ENCODE measurements around the gene LCN6.
"Not testable (repeated sequence)": the region's sequence is repeated elsewhere in the genome, so short reads cannot be mapped to it uniquely, and the experiment has no call there.

The LCN6 gene

DNA sequence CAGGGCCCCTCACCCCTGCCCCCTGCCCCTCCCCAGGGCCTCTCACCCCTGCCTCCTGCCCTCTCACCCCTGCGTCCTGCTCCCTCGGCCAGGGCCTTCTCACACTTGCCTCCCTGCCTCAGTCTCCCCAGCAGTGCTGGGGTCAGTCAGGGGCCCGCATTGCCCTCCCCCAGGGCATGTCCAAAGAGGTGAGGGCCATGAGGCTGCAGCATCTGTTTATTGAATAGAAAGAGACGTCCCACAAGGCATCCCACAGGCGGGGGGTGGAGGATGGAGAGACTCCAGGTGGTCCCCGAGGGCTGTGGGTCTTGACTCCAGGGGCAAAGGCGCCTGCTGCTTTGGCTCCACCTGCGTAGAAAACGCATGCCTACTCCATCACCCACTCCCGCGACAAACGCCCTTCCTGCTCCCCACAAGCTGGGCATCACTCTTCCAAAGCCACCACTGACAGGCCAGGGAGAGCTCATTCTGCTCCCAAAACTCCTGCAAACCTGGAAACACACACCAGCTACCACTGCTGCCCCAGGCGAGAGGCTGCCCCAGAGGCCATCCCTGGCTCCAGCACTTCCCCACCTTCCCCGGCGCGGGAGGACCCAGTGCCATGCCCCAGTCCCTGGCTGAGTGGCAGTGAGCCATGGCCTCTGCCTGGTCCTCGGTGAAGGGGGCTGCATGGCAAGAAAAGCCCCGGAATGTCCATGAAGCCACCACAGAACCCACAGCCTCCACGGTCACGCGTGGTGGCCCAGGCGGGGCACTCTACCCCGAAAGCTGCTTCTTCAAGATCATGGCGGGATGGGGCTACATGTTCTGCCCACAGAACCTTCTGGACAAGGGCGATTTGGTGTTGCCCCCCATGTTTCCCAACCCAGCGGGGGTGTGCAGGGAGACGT, 11.4 kb upstream of the LCN6 start:
- no peak for DNase-seq

DNA sequence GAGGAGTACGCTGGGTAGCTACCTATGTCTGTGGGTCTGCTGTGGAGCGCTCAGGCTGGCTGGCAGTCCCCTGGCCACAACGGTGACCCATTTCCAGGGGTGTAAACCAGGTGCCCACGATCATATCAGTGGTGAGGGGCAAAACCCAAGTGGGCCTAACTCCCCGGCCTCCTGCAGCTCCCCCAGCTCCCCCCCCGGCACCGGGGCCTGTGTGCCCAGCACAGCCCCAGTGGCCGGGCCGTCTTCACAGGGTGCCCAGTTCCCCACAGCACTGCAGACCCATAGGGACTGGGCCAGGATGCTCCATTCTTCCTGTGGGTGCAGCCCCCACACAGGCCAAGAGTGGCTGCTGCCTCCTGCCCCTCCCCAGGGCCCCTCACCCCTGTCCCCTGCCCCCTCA, 10.7 kb upstream of the LCN6 start:
- no peak for DNase-seq

DNA sequence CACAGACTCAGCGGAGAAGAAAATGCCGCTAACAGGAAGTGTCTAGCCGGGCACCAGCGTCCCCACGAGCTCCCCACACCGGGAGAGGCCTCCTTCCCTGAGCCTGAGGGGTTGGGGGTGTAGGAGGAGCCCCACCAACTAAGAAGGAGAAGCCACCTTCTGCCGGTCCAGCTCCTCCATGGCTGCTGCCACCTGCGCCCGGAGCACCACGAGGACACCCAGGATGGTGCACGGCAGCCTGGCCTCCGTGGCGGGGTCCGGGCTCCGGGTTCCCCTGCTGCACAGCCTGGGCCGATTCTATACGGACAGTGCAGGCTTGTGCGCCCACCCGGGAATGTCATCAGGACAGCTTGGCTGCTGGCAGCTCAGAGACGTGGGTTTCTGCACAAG, 9.4 kb upstream of the LCN6 start:
- DNase-seq, result no peak

DNA sequence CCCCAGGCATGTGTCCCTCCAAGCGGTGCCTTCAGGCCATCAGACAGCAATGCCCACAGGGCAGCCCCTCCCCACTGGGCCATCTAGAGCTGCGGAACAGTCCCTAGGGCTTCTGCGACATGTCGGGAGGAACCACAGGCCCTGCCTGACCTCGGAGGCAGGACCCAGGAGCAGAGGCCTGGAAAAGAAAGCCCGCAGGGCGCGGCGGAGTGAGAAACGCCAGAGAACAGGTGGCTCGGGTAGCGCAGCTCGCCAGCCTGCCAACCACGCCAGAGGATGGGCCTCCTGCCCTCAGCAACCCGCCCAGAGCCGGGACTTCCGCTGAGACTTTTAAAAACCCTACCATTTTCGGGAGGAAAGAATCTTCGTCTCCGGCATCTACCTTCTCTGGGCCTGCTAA, 9.0 kb upstream of the LCN6 start:
- no peak for DNase-seq

DNA sequence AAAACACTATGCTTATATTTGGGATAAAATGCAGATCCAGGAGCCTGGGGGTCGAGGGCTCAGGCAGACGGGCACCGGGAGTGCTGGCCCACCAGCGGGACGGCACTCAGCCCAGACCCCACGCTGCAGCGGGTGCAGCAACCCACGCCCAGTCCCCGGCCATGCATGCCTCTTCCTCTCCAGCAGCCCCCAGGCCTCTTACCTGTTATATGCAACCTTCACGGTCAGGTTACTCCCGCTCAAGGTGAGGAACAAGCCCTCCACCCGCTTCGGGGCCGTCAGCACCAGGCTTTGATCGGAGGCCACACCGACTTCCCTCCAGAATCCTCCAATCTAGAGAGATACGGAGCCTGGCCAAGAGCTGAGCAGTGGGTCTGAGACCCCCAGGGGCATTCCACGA, 8.5 kb upstream of the LCN6 start:
- DNase-seq, result no peak

DNA sequence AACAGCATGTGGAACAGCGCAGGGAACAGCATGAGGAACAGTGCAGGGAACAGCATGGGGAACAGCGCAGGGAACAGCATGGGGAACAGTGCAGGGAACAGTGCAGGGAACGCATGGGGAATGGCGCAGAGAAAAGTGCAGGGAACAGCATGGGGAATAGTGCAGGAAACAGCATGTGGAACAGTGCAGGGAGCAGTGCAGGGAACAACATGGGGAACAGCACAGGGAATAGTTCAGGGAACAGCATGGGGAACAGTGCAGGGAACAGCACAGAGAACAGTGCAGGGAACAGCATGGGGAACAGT, 7.8 kb upstream of the LCN6 start:
- no peak for DNase-seq

DNA sequence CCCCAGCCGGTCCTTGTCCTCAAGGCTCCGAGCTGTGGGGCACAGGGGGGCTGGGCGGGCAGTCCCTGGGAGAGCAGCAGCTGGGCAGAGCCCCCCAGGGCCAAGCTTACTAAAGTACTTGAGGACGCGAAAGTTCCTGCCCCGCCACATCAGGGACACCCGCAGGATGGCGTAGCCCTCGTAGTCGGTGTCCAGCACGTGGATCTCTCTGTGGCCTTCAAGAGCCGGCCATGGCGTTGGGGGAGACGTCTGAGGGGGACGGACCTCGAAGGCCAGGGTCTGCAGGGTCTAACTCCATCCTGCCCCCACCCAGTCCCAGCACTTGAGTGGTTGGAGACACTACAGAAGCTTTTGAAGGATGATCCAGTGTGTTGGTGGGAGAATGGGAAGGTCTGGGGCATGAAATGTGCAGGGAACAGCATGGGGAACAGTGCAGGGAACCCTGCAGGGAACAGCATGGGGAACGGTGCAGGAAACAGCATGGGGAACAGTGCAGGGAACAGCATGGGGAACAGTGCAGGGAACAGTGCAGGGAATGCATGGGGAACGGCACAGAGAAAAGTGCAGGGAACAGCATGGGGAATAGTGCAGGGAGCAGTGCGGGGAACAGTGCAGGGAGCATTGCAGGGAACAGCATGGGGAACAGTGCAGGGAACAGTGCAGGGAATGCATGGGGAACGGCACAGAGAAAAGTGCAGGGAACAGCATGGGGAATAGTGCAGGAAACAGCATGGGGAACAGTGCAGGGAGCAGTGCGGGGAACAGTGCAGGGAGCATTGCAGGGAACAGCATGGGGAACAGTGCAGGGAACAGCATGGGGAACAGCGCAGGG, 7.2 kb upstream of the LCN6 start:
- not testable (repeated sequence) for DNase-seq

DNA sequence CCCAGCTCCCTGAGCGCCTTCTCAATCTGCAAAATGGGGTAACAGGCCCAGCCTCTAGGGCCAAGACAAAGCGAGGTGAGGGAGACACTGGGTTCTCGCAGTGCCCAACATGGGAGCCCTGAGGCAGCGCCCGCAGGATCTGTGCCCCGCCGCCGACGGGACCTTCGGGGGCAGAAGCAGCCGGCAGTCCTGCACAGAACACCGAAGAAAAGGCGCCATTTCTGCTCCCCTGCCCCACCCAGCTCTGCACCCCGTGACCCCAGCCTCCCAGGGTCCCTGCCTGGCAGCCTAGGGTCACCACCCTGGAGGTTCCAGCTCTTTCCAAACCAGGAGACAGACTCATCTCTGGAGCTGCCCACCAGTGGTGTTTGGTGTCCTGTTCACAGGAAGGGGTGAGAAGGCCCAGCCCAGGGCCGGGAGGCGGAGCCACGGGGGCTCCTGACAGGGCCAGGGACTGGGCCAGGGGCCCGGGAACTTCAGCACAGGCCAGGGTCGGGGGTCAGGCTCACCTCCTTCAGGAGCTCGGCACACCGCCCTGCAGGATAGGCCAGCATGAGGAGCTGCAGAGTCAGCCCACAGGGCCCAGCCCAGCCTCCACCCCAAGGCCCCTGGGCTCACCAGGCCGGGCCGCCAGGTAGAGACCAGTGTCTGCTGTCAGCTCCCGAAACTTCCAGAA, 6.4 kb upstream of the LCN6 start:
- no peak for DNase-seq

DNA sequence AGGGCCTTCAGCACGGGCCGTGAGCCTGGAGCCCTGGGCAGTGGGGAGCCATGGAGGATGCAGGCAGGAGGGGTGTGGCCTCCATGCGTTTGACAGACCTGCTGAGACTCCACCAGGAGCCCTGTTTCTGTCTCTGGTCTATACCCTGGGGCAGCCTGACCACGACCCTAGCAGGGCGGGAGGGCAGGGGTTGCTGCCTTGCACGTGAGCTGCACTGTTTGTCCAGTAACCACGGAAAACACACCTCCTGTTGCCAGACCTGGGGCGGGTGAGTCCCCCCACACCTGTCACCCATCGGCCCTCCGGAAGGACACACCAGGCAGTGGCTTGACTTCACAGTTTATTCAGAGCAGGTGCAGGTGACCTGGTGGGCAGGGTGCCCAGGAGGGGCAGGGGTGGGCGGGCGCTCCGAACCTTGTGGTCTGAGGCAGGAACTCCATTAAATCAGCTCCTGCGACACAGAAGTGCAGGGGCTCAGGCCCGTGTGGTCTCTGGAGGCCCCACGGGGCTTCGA, 5.8 kb upstream of the LCN6 start:
- DNase-seq, result no peak

DNA sequence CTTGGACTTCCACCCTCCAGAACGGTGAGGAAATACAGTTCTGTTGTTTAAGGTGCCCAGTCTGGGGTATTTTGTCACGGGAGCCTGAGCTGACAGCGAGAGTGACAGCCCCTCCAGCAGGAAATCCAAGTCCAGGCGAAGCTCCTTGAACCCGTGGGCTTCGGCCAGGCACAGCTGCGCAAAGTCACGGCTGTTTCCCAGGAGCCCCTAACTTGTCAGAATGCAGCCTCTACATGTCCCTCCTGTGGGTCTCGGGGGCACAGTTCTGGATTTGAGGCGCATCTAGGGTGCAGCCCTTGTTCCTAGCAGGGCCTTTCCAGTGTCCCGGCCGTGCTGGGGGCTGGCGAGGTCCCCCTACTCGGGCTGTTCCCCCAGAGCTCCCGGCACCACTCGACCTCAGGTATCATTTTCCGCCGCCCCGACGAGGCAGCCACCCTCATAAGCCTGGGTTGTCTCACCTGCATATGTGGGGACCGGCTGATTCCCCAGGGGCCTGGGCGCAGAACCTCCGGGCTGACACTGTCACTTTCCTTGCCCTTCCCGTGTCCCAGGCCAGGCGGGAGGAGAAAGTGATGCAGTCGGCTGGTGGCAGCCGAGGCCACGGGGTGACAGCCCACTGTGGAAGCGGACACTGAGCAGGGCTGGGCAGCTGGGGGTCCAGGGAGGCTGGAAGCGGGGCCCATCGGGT, 5.2 kb upstream of the LCN6 start:
- no peak for DNase-seq

DNA sequence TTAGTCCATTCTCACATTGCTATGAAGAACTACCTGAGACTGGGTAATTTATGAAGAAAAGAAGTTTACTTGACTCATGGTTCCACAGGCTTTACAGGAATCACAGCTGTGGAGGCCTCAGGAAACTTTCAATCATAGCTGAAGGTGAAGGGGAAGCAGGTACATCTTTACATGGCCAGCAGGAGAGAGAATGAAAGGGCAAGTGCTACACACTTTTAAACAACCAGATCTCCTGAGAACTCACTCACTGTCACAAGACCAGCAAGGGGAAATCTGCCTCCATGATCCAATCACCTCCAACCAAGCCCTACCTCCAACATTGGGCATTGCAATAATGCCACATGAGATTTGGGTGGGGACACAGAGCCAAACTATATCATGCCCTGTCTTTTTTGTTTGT, 3.5 kb upstream of the LCN6 start:
- DNase-seq, result no peak

DNA sequence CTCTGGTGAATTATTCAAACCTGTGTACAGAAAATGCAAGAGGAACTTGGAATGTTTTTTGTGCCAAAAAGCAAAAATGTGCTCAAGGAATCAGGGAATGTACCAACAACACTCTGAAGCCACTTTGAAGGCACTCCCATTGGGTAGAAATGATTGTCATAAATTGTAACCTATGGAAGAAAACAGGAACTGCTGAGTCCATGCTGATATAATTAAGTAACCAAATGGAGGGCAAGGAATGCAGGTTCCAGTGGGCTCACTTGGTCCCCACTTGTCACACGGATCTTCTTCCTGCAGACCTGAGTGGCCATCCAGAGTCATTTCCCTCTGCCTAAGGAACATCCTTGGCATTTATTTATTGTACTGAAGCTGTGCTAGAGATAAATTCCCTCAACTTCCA, 2.9 kb upstream of the LCN6 start:
- DNase-seq, result no peak

DNA sequence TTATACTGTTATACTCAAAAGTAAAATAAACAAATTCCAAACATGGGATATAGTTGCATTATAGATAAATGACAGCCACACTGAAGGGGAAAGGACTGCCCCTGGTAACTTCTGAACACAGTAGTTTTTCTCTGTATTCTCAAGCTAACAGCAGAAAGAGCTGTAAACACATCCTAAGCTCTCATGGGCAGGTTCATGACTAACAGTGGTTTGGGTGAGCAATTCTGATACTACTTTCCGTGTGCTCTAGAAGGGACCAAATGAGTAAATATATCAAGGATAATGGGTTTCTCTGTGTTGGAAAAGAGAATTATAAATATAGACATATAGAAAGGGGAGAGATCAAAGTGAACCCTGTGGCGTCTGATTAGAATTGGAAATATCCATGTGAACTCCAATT, 2.2 kb upstream of the LCN6 start:
- DNase-seq, result no peak

DNA sequence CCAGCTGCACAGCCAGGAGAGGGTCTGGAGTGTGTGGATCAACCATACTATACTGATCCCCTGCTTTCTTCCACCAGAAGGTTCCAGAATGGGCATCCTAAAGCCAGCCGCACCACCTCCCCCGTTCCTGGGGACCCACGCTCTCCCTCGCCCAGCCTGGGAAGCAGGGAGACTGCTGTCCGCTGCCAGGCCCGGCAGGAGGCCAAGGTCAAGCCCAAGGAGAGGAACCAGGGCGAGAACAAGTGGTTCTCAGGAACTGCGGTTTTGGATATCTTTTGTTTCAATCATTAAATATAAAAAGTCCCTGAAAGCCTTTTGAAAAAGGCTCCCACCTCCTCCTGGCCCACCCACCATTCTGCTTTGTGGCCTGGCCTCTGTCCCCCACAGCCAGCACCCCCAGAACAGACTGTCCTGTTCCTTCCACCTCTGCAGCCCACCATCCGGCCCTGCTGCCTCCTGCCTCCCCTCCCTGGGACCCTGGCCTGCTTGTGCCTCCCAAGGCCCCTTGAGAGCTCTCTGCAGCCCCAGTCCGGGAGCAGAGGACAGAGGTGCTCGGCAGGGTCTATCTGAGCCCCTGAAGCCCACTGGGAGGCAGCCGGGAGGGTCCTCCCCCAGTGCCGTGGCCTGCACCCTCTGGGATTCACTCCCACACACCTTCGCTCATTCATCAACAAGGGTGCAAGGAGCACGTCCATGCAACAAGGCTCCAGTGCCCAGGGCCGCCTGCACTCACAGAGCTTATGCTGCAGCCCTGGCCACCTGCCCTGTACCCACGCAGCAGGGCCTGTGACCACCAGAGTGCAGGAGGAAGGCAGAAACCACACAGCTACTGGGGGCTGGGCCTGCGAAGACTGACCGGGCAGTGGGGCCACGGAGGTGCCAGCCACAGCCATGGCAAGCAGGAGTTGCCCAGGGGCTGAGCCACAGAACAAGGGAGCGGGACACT, 614 bp upstream of the LCN6 start:
- DNase-seq, result no peak

DNA sequence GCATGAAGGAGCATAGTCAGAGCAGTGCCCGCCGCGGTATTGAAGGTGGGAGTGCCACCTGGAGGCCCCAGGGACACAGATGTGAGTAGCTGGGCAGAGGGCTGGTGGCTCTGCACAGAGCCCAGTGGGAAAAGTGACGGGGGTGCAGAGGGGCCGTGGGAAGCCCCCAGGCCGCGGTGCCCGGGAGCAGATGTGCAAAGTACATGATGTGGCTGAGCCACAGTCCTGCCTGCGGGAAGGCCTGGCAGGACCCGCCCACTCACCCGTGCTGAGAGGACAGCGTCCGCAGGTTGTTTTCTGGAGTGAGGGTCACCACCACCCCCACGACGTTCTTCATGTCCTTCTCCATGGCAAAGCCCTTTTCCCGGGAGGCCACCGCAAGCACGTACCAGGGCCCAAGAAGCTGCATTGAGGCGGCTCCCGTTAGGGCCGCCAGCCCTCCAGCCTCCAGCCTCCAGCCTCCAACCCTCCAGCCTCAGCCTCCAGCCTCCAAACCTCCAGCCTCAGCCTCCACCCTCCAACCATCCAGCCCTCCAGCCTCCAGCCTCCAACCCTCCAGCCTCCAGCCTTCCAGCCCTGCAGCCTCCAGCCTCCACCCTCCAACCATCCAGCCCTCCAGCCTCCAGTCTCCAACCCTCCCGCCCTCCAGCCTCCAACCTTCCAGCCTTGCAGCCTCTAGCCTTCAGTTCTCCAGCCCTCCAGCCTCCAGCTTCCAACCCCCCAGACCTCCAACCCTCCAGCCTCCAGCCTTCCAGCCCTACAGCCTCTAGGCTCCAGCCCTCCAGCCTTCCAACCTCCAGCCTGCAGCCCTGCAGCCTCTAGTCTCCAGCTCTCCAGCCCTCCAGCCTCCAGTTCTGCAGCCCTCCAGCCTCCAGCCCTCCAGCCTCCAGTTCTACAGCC, 914 bp downstream of the LCN6 start:
- no peak for DNase-seq

DNA sequence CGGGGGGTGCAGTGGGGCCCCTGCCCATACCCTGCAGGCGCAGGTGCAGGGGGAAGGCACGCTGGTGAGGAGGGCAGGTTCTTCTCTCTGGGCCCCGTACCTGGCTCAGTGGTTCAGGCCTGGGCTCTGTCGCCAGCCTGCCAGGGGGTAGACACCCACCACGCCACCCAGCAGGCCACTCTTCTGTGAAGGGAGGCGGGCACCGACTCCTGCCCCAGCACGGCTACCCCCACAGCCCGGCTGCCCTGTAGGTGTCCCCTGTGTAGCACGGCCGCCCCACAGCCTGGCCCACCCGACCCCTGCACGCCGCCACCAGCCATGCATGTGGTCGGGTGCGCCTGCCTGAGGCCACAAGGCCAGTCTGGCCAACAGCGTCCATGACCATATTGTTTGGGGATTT, 1.7 kb downstream of the LCN6 start:
- DNase-seq, result no peak

DNA sequence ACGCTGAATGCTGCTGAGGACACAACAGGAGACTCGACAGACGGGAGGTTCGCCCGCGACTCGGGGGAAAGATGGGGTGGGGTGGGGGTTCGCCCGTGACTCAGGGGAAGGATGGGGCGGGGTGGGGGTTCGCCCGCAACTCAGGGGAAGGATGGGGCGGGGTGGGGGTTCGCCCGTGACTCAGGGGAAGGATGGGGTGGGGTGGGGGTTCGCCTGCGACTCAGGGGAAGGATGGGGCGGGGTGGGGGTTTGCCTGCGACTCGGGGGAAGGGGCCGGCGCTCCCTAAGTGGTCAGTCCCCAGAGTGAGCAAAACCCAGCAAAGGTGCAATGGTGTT, 2.2 kb downstream of the LCN6 start:
- DNase-seq, result no peak

DNA sequence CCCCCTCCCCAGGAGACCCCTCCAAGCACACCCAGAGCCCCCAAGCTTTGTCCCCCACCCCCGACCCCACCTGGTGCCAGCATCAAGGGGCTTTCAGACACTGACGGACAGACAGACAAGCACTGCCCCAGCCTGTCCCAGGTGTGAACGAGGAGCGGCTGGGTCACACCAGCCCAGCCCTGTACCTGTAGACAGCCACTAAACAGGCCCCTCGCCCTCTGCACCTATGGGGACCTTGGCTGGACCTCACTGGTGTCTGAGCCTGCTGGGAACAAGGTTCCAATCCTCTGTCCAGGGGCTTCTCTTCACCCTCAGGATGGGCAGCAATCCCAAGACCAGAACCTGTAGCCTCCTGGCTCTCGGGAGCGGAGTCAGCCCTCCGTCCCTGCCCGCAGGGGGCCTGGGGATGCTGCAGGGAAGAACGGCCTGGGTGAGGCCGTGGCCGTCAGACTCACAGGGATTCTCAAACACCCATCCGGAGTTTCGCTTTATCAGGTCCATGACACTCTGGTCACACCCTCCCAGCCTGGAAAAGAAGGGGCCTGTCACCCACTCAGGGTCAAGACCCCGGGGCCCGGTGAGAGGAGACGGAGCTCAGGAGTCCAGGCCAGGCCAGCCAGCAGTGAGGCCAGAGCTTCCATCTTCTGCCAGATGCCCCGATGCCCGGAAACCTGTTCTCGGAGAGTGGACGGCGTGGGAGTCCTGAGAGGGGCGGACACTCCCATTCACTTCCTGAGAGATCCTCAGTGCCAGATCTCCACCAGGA, 2.8 kb downstream of the LCN6 start:
- DNase-seq, result no peak

DNA sequence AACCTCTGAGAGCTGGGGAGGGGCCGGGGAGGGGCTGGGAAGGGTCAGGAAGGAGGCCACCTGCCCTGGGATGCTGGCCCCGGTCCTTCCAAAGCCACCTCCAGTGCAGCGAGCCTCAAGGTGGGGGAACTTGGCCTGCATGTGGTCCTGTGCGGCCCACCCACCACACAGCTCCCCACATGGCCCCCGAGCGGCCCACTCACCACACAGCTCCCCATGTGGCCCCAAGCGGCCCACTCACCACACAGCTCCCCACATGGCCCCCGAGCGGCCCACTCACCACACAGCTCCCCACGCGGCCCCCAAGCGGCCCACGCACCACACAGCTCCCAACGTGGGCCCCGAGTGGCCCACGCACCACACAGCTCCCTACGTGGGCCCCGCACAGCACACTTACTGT, 3.6 kb downstream of the LCN6 start:
- DNase-seq, result no peak

DNA sequence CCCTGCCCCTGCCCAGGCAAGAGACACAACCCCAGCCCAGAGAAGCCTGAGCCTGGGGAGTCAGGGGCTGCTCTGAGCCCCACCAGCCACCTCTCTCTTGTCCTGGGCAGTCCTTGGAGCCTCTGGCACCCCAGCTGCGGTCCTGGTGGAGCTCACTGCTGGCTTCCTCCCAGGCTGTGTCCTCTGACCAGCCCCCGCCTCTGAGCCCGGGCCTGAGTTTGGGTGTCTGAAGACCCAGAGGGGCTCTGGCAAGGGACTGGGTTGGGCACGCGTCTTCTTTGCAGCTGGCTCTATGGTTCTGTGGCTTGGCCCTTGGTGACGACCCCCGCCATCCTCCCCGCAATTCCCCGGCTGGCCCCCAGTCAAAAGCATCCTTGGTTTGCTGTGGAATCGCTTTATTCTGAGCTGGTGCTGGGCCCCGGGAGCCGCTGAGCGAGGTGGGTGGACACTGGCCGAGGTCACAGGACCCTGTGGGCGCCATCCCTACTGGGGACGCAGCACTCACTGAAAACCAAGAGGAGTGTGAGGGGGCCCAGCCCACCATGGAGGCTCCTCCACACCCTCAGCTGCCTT, 4.6 kb downstream of the LCN6 start:
- DNase-seq, result no peak
